GM19467 (cell line): ENCODE results near the gene NCMAP.
"Not testable (repeated sequence)": the region's sequence is repeated elsewhere in the genome, so short reads cannot be mapped to it uniquely, and the experiment has no call there.

Experiments used
- ATAC-seq: cut with Tn5 transposase; IDR thresholded peaks from one replicate; pipeline ENCODE4 v1.9.1; 2021; ENCODE audit warnings: mild to moderate bottlenecking, moderate library complexity; ENCODE audit not compliant: unreplicated experiment

NCMAP gene

DNA sequence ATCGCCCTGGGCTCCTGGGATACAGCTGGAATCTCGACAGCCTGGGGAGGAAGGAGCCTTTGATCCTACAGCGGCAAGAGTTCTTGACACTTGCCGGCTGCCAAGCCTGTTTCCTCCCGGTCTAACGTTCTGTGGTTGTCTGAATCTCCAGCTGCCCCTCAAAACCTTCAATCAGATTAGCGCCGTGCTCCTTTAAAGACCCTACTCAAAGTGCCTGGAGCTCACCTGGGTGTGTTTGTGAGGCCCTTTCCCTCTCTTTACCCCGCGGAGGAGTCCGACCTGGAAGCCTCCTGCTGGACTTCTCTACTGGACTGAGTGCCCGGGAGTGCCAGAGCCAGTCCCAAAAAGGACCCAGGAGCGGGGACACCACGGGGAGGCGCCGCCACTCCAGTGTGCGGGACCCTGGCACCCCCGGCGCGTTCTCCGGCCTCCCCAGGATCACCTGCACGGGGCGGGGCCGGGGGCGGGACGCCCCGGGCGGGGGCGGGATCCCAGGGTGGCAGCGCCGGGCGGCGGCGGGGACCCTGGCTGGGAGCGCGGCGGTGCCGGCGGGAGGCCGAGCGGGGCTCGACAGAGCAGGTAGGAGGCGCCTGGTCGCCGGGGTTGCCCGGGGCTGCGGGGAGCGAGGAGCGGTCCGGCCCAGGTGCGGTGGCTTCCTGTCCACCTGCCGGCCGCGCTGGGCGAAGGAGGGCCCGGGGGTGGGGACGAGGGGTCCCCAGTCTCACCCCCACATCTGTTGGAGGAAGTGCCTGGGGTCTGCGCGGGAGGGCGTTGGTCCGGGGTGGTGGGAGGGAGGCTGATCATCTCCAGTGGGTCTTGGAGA, at the start of gene NCMAP:
TSS of gene NCMAP (plus strand) at position 497 of the 823 bp plus-strand sequence. CDS start 39,344 bp downstream, outside the sequence.
- ATAC-seq: no peak

DNA sequence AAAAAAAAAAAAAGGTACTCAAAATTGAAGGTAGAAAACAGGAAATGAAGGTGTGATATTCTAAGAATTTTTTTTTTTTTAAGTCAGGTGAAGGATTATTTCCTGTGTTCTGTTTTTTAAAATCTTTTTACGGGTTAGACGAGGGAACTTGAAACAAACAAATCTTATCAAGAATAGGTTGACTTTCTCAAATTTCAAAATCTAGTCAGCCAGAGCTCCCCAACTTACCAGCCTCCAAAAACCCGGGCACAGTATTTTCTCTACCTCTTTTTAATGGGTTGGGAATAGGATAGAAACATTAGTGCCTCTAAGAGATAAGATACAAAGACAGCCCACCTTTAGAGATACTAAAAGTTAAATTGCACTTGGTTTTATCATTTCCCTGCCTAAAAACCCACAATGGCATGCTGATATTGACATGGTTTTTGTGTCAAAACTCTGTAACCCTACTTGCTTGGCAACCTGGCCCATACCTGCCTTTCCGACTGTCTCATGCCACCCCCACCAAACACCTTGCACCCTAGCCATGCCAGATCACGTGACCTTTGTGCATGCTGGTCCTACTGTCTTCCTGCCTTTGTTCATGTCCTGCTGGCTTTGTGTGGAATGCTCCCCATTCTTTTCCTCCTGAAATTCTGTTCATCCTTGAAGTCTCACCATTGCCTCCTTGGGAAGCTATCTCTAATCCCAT, 49.1 kb upstream of the NCMAP start:
- ATAC-seq: no peak

DNA sequence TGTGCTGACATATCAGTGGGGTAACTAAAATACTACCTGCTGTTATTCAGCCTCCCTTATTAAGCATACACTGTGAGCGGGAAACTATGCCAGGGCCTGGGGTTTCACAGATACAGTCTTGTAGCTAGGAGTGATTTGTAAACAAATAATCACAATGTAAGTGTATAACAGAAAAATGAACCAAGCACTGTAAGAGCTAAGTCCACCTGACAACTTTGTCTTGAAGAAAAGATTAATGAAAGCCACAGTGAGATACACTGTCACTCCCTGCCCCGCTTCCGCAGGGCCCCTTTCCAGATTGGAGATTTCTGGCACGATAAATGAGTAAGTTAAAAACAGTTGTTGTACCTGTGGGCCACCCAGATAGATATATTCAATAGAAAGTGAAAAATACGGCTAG, 48.5 kb upstream of the NCMAP start:
- ATAC-seq: no peak

DNA sequence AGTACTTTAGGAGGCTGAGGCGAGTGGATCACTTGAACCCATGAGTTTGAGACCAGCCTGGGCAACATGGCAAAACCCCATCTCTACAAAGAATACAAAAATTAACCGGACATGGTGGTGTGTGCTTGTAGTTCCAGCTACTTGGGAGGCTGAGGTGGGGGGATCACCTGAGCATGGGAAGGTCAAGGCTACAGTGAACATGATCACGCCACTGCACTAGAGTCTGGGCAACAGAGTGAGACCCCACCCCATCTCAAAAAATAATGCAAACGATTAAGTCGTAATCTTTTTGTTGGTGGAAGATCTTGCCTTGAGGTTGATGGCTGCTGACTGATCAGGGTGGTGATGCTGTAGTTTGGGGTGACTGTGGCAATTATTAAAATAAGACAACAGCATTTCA, 47.0 kb upstream of the NCMAP start:
- ATAC-seq: no peak

DNA sequence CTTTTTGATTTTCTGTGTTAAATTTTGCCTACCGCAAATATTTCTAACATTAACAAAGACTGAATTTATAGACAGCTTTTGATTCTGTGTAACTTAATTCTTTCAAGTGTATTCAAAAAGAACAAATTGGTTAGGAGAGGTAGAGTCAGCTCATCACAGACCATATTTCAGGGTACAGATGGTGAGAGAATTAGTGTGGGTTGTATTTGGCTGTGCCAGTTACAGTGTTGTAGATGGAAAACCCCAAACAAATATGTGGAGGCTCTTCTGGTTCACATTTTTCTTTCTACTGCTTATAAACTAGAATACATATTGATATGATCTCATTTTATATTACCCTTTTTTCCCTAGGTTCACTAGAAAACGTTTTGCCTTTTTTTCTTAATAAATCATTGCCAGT, 42.2 kb upstream of the NCMAP start:
- no peak for ATAC-seq

DNA sequence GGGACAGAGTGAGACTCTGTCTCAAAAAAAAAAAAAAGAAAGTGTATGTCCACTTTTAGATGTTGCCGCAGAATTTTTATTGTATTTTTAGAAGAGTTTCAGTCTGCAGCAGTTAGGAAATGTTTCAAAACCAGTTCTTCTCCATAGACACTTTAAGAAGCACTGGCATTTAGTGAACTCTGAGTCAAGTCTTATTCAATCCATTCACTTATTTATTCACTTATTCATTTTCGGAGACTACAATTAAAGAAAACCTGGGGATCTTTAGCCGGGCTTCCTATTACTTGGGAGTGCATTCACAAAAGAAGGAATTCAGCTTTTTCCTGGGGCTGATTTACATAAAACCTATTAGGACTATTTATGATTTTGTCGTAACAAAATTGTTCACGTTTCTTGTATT, 40.9 kb upstream of the NCMAP start:
- ATAC-seq: no peak

- not testable (repeated sequence) for ATAC-seq
These were observed 40.1 kb upstream of the NCMAP start for GRCh38 chr1:24515671-24516209.

DNA sequence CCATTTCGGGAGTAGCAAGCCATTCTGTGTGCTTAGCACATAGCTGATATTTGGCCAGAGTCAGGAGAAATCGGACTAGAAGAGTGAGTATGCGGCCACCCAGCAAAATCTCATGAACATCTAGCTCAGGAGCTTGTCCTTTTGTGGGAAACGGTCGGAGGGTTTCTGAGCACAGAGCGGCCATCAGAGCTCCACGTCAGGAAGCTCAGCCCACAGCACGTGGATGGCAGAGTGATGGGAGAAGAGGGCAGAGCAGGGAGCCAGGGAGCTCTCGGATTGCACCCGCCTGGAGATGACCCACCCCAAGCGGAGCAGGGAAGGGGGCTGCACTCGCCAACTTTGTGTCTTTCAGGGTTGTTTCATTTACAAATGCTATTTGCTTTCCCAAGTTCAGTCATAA, 39.4 kb upstream of the NCMAP start:
- ATAC-seq: no peak

DNA sequence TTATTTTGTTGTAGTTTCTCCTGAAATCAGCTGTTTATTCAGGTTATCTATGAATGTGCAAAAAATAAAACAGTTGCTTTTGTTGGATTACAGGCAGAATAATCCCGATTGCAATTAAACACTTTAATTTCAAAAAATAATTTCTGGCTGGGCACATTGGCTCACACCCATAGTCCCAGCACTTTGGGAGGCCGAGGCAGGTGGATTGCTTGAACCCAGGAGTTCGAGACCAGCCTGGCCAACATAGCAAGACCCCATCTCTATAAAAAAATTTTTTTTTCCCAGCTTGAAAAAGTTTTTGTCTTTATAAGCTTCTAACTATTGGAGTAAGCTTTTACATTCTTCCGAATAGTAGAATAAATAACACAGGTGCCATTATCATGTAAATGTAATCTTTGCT, 38.0 kb upstream of the NCMAP start:
- no peak for ATAC-seq

DNA sequence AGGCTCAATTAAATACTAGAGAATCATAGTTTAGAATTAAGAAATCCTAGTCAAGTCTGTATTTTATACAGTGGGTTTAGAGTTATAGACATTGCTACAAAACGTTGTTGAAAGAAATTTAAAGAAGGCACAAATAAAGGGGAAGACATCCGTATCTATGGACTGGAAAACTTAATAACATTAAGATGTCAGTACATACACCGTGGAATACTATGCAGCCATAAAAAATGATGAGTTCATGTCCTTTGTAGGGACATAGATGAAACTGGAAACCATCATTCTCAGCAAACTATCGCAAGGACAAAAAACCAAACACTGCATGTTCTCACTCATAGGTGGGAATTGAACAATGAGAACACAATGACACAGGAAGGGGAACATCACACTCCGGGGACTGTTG, 35.6 kb upstream of the NCMAP start:
- not testable (repeated sequence) for ATAC-seq

GRCh38 chr1:24525606-24526005, 30.3 kb upstream of the NCMAP start:
- ATAC-seq: no peak

- ATAC-seq: no peak
These were observed 29.8 kb upstream of the NCMAP start for GRCh38 chr1:24526045-24526444.

DNA sequence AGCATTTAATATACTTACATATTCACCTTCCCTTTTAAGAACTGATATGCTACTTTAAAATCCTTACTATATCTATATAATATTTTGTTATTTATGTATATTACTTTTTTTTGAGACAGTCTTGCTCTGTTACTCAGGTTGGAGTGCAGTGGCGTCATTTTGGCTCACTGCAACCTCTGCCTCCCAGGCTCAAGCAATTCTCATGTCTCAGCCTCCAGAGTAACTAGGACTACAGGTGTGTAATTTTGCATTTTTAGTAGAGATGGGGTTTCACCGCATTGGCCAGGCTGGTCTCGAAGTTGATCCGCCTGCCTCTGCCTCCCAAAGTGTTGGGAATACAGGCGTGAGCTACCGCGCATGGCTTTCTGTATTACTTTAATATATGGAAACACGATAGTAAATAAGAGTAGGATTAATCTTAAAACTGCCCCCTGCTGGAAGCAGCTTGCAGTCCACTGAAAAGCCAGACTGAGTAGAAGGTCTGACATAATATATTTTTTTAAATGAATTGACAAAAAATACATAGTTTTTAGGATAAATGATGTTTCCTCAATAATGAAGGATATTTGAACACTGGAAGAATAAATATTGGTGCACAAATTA, 28.8 kb upstream of the NCMAP start:
- ATAC-seq: no peak

- ATAC-seq: no peak
These were observed 27.1 kb upstream of the NCMAP start for GRCh38 chr1:24528744-24529143.

DNA sequence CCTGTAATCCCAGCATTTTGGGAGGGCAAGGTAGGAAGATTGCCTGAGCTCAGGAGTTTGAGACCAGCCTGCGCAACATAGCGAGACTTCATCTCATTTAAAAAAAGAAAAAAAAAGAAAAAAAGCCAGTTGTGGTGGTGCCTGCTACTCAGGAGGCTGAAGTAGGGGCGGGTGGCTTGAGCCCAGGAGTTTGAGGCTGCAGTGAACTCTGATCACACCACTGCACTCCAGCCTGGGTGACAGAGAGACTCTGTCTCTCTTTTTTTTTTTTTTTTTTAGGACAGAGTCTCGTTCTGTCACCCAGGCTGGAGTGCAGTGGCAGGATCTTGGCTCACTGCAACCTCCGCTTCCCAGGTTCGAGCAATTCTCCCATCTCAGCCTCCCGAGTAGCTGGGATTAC, 26.6 kb upstream of the NCMAP start:
- not testable (repeated sequence) for ATAC-seq

DNA sequence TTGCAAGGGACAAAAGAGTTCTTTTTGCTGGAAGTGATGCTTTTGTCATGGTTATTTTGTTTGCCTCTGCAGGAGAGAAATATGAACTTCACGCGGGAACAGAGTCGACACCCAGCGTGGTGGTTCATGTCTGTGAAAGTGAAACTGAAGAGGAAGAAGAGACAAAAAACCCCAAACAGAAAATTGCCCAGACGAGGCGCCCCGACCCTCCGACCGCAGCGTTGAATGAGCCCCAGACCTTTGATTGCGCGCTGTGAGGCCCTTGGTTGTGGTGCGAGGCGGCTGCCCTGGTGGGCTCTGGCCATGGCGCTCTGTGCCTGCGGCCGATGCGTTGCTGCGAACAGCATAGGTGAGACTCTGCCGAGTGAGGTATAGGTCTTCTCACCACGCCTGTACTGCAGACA, 20.9 kb upstream of the NCMAP start:
- no peak for ATAC-seq

DNA sequence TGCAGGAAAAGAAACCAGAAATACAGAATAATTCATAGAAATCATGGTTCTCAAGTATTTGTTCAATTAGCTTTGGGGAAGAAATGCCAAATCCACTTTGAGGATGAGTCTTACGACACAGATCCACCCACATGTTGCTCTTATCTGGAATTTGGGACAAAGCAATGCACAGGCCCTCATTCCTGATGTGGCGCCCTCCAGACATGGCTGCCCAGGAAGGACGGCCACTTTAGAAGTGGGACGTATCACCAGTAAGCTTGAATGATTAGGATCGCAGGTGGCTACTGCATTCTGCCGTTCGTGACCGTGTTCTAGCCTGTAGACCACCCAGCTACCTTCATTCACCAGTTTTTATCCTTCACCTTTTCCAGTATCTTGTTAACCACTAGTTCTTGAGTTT, 20.1 kb upstream of the NCMAP start:
- ATAC-seq: no peak

DNA sequence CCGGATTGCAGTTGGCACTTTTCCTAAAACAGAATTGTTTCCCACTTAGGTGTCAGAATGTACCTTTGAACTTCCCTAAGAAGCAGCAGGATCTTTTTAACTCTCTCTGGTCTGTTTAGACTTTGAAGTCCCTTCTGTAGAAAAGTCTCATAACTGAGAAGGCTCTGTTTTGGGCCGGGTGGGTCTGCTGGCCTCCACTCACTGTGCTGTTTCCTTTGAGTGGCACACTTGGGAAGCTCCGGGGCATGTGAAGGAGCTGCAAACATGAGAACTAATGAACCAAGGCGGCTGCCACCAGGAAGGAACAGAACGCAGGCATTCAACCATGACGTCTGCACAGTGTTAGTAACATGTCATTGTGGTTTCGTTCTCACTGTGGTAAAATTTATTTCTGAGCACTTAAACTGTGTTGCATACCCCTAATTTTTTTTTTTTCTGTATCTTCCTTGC, 19.5 kb upstream of the NCMAP start:
- no peak for ATAC-seq

DNA sequence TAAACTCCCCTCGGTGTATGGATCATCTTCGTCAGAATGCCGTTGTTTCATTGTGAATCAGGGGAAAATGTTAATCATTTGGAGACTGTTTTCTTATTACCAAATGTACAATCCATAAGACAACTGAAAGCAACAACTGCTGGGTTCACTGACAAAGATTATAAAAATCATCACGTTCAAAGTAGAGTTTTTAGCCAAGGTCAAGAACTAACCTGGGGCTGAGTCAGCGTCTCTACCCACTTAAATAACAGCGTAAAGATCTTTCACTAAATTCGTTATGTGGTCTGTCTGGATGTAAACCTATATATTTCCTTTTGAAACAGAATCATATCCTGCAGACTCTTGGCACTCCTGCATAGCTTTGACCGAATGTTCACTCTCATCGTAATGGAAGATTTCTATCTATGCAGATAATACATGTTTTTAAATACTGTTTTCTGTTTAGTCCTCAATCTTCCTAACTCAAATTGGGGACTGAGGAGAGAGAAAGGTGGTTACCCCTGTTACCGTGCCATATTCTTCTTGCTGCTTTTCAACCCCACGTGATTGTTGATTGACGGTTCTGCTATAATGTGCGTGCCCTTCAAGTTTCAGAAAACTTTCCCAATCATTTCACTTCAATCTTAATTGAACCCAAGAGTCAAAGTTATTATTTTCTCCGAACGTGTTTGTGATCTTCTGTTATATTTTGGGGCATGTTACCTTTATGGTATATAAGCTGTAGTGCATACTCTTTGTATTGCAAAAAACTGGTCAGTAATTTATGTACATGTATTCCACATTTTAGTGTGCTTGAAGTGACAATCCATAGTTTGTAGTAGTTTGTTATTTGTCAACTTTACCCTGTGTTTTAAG, 15.6 kb upstream of the NCMAP start:
- ATAC-seq: no peak

DNA sequence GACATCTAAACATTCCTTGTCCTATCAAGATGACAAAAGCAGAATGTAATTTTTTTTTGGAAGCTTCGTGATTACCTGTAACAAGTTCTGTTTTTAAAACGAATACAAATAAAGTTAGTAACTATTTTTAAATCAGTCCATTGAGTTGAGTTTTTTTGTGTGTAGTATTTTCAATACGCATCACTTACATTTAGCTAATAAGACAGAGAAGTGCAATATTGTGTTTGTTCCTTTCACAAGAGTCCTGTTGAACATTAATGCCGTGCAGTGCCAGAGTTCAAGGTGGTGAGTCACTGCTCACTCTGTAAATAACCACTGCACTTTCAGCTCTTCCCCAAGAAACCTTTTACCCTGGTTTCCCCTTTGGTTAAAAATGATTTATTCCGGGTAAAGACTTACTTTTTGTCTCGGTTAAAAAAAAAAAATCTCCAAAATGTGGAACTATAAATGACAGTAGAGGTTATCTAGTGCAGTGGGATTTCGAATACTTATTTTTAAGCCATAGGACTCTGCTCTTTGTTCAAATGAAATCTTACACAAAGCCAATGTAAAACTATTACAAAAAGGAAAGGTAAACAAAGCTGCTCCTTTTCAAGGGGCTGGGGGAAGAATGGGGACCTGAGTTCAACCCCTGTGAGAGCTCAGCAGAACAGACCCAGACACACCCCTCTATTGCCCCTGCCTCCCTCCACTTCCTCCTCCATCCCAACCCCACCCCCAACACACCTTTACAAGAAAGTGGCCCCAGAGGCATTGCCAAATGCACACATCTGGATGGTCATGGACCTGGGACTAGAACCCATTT, 14.8 kb upstream of the NCMAP start:
- ATAC-seq: no peak
